ENCODE measurements around the gene AP2S1.
"Not testable (repeated sequence)": the region's sequence is repeated elsewhere in the genome, so short reads cannot be mapped to it uniquely, and the experiment has no call there.

Gene AP2S1

GRCh38 chr19:46840498-46840942 lies 10.1 kb downstream of the AP2S1 start:
- peak; percentile 48 for DNase-seq

DNA sequence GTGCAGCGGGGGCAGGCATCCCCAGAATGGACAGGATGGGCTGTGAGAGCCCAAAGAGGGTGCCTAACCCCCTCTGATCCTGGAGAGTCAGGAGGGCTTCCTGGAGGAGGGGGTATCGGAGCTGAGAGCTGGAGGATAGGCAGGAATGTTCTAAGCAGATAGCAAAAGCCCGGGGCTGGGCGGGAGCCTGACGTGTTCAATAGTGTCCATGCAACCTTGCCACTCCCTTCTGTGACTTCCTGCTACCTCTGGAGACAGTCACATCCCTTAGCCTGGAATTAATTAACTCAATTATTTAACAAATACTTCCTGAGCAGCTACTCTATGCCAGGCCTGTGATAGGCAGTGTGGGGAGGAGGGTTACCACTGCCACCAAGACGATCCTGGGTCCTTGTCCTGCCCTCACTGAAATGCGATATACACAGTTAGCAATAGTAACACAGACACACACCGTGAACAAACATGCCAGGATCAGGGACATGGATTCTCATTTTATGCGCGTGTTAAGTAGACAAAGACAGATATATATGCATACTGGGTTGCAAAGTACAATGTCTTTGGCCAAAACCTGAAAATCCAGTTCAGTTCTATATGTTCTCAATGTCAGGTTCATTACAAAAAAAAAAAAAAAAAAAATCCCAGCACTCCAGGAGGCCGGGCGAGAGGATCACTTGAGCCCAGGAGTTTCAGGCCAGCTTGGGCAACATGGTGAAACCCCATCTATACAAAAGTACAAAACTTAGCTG lies 10.7 kb downstream of the AP2S1 start:
- DNase-seq = no peak

DNA sequence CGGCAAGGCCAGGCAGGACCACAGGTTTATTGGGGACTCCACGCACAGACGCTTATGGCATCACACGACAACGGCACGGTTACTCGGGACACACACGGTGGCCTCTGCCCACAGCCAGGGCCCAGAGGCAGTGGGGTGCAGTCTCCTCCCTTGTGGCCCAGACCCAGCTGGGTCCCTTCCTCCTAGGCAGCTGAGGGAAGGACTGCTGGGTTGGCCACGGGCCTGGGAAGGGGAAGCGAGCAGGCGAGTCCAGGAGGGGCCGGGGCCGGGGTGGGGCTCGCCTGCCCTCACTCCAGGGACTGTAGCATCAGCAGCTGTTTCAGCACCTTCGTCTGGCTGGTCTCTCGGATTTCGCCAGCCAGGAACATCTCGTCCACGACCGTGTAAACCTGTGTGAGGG lies 12.5 kb downstream of the AP2S1 start:
- DNase-seq = no peak

DNA sequence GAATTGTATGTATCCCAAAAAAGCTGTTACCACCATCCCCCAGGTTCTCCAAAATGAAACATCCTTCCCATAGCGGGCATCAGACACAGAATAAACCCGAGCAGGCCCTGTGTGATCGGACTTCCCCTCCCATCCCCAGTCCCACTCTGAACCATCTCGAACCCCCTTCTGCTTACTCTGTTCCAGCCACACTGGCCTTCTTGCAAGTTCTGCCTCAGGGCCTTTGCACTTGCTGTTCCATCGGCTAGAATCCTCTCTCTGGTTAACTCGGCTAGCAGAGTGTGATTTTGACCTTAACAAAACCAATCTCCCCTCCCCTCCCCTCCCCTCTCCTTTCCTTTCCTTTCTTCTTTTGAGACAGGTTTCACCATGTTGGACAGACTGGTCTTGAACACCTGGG lies 15.7 kb downstream of the AP2S1 start:
- DNase-seq = no peak

DNA sequence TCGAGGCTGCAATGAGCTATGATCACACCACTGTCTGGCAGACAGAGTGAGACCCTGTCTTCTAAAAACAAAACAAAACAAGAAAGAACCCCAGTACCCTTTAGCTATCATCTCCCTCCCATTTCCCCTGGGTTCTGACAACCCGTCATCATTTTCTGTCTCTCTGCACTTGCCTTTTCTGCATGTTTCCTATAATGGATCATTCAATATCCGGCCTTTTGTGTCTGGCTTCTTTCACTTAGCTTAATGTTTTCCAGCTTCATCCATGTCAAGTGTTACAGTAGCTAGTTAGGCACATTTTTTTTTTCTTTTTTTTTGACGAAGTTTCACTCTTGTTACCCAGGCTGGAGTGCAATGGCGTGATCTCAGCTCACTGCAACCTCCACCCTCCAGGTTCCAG lies 16.5 kb downstream of the AP2S1 start:
- no peak for DNase-seq

- no peak for DNase-seq
Observed at GRCh38 chr19:46830864-46831263, 19.8 kb downstream of the AP2S1 start.

- no peak for DNase-seq
Observed at GRCh38 chr19:46828484-46828883, 22.2 kb downstream of the AP2S1 start.

GRCh38 chr19:46825731-46826055 lies 25.0 kb downstream of the AP2S1 start:
- DNase-seq = no peak

- DNase-seq = no peak
Observed at GRCh38 chr19:46824890-46825730, 25.5 kb downstream of the AP2S1 start.

GRCh38 chr19:46823049-46823448 lies 27.6 kb downstream of the AP2S1 start:
- no peak for DNase-seq

DNA sequence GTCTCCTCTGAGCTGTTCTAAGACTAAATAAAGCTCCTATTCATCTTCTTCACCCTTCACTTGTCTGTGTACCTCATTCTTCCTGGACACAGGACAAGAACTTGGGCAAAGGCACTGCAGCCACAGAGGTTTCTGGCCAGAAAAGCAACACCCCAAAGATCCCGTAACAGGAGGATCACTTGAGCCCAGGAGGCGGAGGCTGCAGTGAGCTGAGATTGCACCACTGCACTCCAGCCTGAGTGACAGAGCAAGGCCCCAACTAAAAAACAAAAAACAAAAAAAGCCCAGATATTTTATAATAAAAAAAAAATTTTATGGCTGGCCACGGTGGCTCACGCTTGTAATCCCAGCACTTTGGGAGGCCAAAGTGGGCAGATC lies 28.2 kb downstream of the AP2S1 start:
- not testable (repeated sequence) for DNase-seq

- DNase-seq = no peak
Observed at GRCh38 chr19:46821512-46822409, 28.9 kb downstream of the AP2S1 start.

GRCh38 chr19:46818812-46819211 lies 31.8 kb downstream of the AP2S1 start:
- no peak for DNase-seq

DNA sequence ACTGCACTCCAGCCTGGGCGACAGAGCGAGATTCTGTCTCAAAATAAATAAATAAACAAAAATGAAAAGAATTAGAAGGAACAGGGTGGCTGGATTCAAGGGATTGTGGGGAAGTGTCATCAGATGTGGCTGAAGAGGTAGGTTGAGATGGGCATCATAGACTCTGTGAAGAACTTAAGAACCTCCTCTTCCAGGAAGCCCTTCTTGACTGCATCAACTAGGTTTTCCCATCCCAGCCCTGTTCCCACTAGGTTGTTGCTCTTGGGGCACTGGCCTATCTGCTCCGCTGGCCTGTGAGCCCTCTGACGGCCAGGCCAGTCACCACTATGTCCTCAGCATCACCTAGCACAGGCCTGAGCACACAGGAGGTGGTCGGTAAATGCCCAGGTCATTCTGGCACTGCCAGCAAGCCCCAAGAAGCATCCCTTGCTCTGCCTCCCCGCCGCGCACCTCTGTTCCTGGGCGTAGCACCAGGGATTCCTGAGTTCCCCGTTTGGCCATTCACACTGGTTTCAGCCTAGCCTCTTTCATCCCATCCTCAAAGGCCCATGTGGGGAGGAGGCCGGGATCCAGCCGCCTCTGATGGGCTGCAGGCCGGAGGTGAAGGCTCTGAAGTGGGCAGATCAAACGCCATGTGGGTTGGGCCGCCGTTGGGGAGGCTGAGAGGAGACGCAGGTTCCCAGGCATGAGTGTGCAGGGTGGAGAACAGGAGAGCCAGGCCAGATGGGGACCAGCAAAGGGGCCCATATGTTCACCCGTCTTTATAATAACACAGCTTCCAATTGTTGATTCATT lies 34.6 kb downstream of the AP2S1 start:
- no peak for DNase-seq

DNA sequence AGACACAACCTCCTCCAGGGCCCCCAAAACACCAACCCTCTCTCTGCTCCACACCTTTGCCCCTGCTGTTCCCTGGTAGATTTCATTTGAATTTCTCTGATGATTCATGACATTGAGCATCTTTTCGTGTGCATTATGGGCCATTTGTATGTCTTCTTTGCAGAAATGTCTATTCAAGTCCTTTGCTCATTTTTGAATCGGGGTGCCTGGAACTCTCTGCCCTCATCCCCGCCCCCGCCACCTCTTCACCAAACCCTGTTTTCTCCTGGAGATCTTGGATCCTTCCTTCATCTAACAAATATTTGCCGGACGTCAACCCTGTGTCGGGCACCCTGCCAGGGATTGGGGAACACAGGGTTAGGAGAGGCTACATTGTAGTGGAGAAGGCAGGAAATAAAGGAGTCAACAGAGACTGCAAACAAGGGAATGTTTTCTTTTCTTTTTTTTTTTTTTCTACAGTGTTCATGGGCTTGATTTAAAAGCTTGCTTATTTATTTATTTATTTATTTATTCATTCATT lies 36.7 kb downstream of the AP2S1 start:
- DNase-seq = no peak

DNA sequence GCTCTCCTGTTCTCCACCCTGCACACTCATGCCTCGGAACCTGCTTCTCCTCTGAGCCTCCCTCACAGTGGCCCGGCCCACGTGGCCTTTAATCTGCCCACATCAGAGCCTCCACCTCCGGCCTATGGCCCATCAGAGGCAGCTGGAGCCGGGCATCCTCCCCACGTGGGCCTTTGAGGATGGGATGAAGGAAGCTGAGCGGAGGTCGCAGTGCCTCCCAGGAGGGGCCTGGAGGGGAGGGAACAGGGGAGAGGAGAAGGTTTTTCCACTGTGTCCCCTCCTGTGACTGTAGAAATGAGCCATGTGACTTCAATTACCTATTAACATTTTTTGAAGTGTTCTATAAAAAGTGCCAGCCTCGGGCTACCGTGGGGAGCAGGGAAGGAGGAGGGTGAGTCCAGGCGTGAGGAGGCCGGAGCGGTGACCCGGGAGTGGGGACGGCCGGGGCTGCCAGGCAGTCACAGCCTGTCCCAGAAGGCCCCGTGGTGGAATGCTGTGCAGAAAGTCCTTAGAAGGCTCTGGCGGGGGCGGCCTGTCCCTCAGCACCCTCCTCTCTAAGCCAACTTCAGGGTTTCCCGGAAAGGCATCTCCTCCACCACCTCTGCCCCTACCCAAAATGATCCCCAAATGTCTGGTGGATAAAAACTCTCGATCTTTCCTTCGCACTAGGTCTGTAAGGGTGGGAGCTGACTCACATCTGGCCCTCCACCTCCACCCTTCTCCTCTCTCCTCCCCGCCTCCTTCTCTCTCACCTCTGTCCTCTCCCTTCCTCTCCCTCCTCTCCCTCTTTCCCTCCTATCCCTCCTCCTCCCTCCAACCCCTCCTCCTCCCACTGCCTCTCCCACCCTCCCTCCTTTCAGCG lies 37.4 kb downstream of the AP2S1 start:
- DNase-seq = no peak

- no peak for DNase-seq
Observed at GRCh38 chr19:46809534-46810272, 40.9 kb downstream of the AP2S1 start.

DNA sequence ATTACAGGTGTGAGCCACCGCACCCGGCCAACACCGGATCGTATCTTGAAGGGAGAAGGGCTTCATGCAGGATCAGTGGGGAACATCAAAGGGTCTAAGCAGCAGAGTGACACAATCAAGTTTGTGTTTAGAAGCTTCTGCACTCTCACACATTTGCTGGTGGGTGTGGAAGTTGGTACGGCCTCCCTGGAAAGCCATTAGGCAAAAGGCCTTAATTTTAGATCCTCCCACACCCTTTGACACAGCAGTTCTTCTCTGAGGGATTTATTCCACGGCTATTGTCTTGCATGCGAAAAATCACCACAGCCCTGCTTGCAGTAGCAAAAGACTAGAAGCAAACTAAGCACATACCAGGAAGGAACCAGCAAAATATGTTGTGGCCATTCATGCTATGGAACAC lies 44.0 kb downstream of the AP2S1 start:
- no peak for DNase-seq

DNA sequence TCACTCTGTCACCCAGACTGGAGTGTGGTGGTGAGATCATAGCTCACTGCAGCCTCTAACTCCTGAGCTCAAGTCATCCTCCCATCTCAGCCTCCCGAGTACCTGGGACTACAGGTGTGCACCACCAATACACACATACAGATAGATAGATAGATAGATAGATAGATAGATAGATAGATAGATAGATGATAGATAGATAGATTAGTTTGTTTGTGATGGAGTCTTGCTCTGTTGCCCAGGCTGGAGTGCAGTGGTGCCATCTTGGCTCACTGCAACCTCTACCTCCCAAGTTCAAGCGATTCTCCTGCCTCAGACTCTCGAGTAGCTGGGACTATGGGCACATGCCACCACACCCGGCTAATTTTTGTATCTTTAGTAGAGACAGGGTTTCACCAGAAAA lies 46.2 kb downstream of the AP2S1 start:
- not testable (repeated sequence) for DNase-seq

- no peak for DNase-seq
Observed at GRCh38 chr19:46803555-46803954, 47.1 kb downstream of the AP2S1 start.

DNA sequence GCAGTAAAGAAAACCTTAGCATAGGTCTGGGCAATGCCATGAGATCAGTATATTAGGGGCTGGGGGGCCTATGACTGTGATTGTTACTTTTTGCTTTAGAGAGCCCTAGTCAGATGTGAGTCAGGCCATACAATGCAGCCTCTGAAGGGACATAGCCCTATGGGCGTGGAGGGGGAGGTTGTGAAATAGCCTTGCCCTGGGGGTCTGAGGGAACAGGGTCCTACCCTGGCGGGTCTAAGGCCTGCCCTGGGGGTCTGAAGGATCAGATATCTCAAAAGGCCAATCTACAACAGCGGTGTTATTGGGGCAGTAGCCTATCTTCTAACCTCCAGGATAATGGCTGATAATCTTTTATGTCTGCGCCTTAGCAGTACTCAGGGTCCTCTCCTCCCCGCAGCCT lies 48.5 kb downstream of the AP2S1 start:
- no peak for DNase-seq

Measured in NCI-H2107 (cell line).